HepG2 (cell line): ENCODE data around the gene CPNE1. TPM values are rescaled to one million over a fixed set of nuclear protein-coding genes. Genes with fewer than 3 reads are reported as not detected.

Experiments used
- CBFB ChIP-seq: sonication (generic); formaldehyde crosslinking; IDR thresholded peaks from 2 replicates; pipeline ENCODE4 v1.4.0; 2020; ENCODE audit warnings: missing genetic modification reagents
- CHD4 ChIP-seq: fragments of 200-600 bp; sonication (generic); IDR thresholded peaks from 2 replicates; pipeline ENCODE4 v1.7.0; 2017; ENCODE audit warnings: mild to moderate bottlenecking, low read length, borderline replicate concordance
- FOXO4 ChIP-seq: sonication (generic); formaldehyde crosslinking; conservative IDR thresholded peaks from 2 replicates; pipeline ENCODE4 v1.8.1; 2023; ENCODE audit warnings: missing genetic modification reagents
- HNF4A ChIP-seq: sonication (generic); formaldehyde crosslinking; IDR thresholded peaks from 2 replicates; pipeline ENCODE4 v1.4.0; 2020; ENCODE audit warnings: missing genetic modification reagents
- JUN ChIP-seq: sonication (generic); formaldehyde crosslinking; IDR thresholded peaks from 2 replicates; pipeline ENCODE4 v1.4.0; 2020; ENCODE audit warnings: mild to moderate bottlenecking, missing genetic modification reagents
- KAT2B ChIP-seq: fragments of 150-350 bp; IDR thresholded peaks from 2 replicates; pipeline ENCODE4 v1.6.1; 2014; ENCODE audit warnings: low read depth, low read length, borderline replicate concordance
- KAT8 ChIP-seq: IDR thresholded peaks from 2 replicates; pipeline ENCODE4 v1.6.1; 2016; ENCODE audit warnings: missing genetic modification reagents, missing compliant biosample characterization
- LCORL ChIP-seq, 2 experiments: fragments of 450-650 bp in 1 of 2; sonication (generic) in 1 of 2; formaldehyde crosslinking in 1 of 2; IDR thresholded peaks; 2 replicates each; pipeline versions ENCODE4 v1.5.0 to v1.6.1; 2017 to 2020; ENCODE audit warnings: antibody characterized with exemption in 1 of 2, missing genetic modification reagents in 1 of 2
- NFIB ChIP-seq: sonication (generic); formaldehyde crosslinking; IDR thresholded peaks from 2 replicates; pipeline ENCODE4 v1.9.0; 2021; ENCODE audit warnings: missing genetic modification reagents, mild to moderate bottlenecking, borderline replicate concordance
- PAX8 ChIP-seq: sonication (generic); formaldehyde crosslinking; IDR thresholded peaks from 2 replicates; pipeline ENCODE4 v1.8.0; 2022; ENCODE audit warnings: mild to moderate bottlenecking, missing genetic modification reagents, borderline replicate concordance
- SALL1 ChIP-seq: sonication (generic); formaldehyde crosslinking; IDR thresholded peaks from 2 replicates; pipeline ENCODE4 v1.8.0; 2022; ENCODE audit warnings: mild to moderate bottlenecking, missing genetic modification reagents
- SATB2 ChIP-seq: sonication (generic); formaldehyde crosslinking; IDR thresholded peaks from 2 replicates; pipeline ENCODE4 v1.5.0; 2020; ENCODE audit warnings: missing genetic modification reagents
- SP1 ChIP-seq, 2 experiments: fragments of 450-650 bp in 1 of 2; sonication (generic) in 1 of 2; formaldehyde crosslinking in 1 of 2; IDR thresholded peaks; 2 replicates each; pipeline versions ENCODE4 v1.4.0 to v1.6.1; 2016 to 2020; ENCODE audit warnings: missing genetic modification reagents in 1 of 2
- TCF7 ChIP-seq: sonication (generic); IDR thresholded peaks from 2 replicates; pipeline ENCODE4 v1.6.1; 2016; ENCODE audit warnings: antibody characterized with exemption, low read depth
- ZC3H4 ChIP-seq: sonication (generic); formaldehyde crosslinking; IDR thresholded peaks from 2 replicates; pipeline ENCODE4 v1.4.0; 2020; ENCODE audit warnings: missing genetic modification reagents, borderline replicate concordance
- ZNF101 ChIP-seq: sonication (generic); formaldehyde crosslinking; IDR thresholded peaks from 2 replicates; pipeline ENCODE4 v1.4.0; 2020; ENCODE audit warnings: mild to moderate bottlenecking, low read depth, missing genetic modification reagents, borderline replicate concordance
- ZNF138 ChIP-seq: sonication (generic); formaldehyde crosslinking; IDR thresholded peaks from 2 replicates; pipeline ENCODE4 v1.5.0; 2020; ENCODE audit warnings: mild to moderate bottlenecking, low read depth, missing genetic modification reagents
- ZNF354B ChIP-seq: sonication (generic); formaldehyde crosslinking; IDR thresholded peaks from 2 replicates; pipeline ENCODE4 v1.8.0; 2022; ENCODE audit warnings: mild to moderate bottlenecking, missing genetic modification reagents
- ZNF362 ChIP-seq: sonication (generic); formaldehyde crosslinking; IDR thresholded peaks from 2 replicates; pipeline ENCODE4 v1.4.0; 2020; ENCODE audit warnings: missing genetic modification reagents, mild to moderate bottlenecking, borderline replicate concordance
- ZNF446 ChIP-seq: sonication (generic); formaldehyde crosslinking; IDR thresholded peaks from 2 replicates; pipeline ENCODE4 v1.5.0; 2020; ENCODE audit warnings: mild to moderate bottlenecking, missing genetic modification reagents
- ZNF652 ChIP-seq: IDR thresholded peaks from 2 replicates; pipeline ENCODE4 v1.6.1; 2016; ENCODE audit warnings: low read depth, borderline replicate concordance
- ZNF709 ChIP-seq: sonication (generic); formaldehyde crosslinking; IDR thresholded peaks from 2 replicates; pipeline ENCODE4 v1.5.0; 2020; ENCODE audit warnings: mild to moderate bottlenecking, missing genetic modification reagents
- ZNF724P ChIP-seq: sonication (generic); formaldehyde crosslinking; IDR thresholded peaks from 2 replicates; pipeline ENCODE4 v1.8.0; 2022; ENCODE audit warnings: missing genetic modification reagents, borderline replicate concordance
- ZSCAN29 ChIP-seq: sonication (generic); formaldehyde crosslinking; conservative IDR thresholded peaks from 2 replicates; pipeline ENCODE4 v1.4.0; 2020; ENCODE audit warnings: mild to moderate bottlenecking, missing genetic modification reagents
- polyA plus RNA-seq, 8 experiments: library from polyadenylated mRNA; depleted of rRNA in 3 of 8; stranded (reverse) in 7 of 8; unstranded in 1 of 8; fragments of >200 nt; fragmentation: Illumina TruSeq in 4 of 8; extraction: Trizol in 4 of 8; gene quantifications; 2 replicates each; pipeline versions ENCODE4 v1.2.1 to v1.2.3, GENCODE V29; 2011 to 2016; ENCODE audit warnings: low read depth in 4 of 8, missing spikeins in 1 of 8, mixed read lengths in 1 of 8; ENCODE audit not compliant: insufficient read depth in 1 of 8
- total RNA-seq, 5 experiments: library from RNA; depleted of rRNA; stranded (reverse); fragments of >200 nt; fragmentation: Illumina TruSeq; extraction: Trizol; gene quantifications; 2 replicates each; pipeline ENCODE4 v1.2.3, GENCODE V29; 2016; ENCODE audit warnings: low read depth in 1 of 5
- TF ChIP-seq, protein P1 (sequence below): sonication (generic); formaldehyde crosslinking; IDR thresholded peaks from 2 replicates; pipeline ENCODE4 v1.8.1; 2023; ENCODE audit warnings: missing genetic modification reagents, mild to moderate bottlenecking, borderline replicate concordance
- TF ChIP-seq, protein P2 (sequence below): sonication (generic); formaldehyde crosslinking; IDR thresholded peaks from 2 replicates; pipeline ENCODE4 v1.8.0; 2023; ENCODE audit warnings: mild to moderate bottlenecking, missing genetic modification reagents

Gene CPNE1
- total and polyA plus RNA-seq, 2 of the 13 experiments (the other 11 are each of a cell fraction or from before 2014, with no cell fraction given) = 408 to 431 TPM

GRCh38 chr20:35698298-35699126 lies 33.8 kb upstream of the CPNE1 start (continued):
- peak; percentile 20; the same call in 1 of the 2 replicates for TF ChIP-seq CBFB (CRISPR knock-in tag)
- TF ChIP-seq, protein P1, sequence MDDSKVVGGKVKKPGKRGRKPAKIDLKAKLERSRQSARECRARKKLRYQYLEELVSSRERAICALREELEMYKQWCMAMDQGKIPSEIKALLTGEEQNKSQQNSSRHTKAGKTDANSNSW = no peak; the same call in 1 of the 2 replicates
- 0 out of 2 replicates have a peak, but pooled peaks have one; percentile 16 for TF ChIP-seq ZNF101
- TF ChIP-seq NFIB (CRISPR knock-in tag) = no peak
- TF ChIP-seq ZNF354B = 0 out of 2 replicates have a peak, but pooled peaks have one; percentile 85
- no peak for TF ChIP-seq KAT8 (CRISPR knock-in tag)
- TF ChIP-seq SP1 (IDR thresholded peaks at IDR 0.05) = no peak
- TF ChIP-seq SP1 (CRISPR knock-in tag; IDR thresholded peaks at IDR 0.05) = no peak
- peak; percentile 87 for TF ChIP-seq ZNF446 (CRISPR knock-in tag)
- peak; percentile 75; the same call in 1 of the 2 replicates for TF ChIP-seq ZNF709 (CRISPR knock-in tag)
- peak; percentile 5; the same call in 1 of the 2 replicates for TF ChIP-seq ZNF362
- 0 out of 2 replicates have a peak, but pooled peaks have one; percentile 75 for TF ChIP-seq FOXO4 (CRISPR knock-in tag)
- no peak for TF ChIP-seq CHD4
- peak; percentile 53; the same call in 1 of the 2 replicates for TF ChIP-seq JUN (CRISPR knock-in tag)
- 0 out of 2 replicates have a peak, but pooled peaks have one; percentile 13 for TF ChIP-seq SATB2 (CRISPR knock-in tag)
- peak; percentile 48; the same call in 1 of the 2 replicates for TF ChIP-seq ZC3H4 (CRISPR knock-in tag)
- no peak for TF ChIP-seq TCF7
- 0 out of 2 replicates have a peak, but pooled peaks have one; percentile 17 for TF ChIP-seq ZNF724P
- TF ChIP-seq ZSCAN29 = 0 out of 2 replicates have a peak, but pooled peaks have one; percentile 20
- TF ChIP-seq LCORL (IDR thresholded peaks at IDR 0.05) = no peak
- TF ChIP-seq LCORL (CRISPR knock-in tag; IDR thresholded peaks at IDR 0.05) = peak; percentile 61
- TF ChIP-seq SALL1 (CRISPR knock-in tag) = peak; percentile 50
- 0 out of 2 replicates have a peak, but pooled peaks have one; percentile 29 for TF ChIP-seq ZNF652 (CRISPR knock-in tag)
- TF ChIP-seq KAT2B = no peak
- 0 out of 2 replicates have a peak, but pooled peaks have one; percentile 5 for TF ChIP-seq HNF4A (CRISPR knock-in tag)
- 0 out of 2 replicates have a peak, but pooled peaks have one; percentile 41 for TF ChIP-seq PAX8
- TF ChIP-seq ZNF138 (CRISPR knock-in tag) = peak; percentile 63; the same call in 1 of the 2 replicates
- TF ChIP-seq, protein P2, sequence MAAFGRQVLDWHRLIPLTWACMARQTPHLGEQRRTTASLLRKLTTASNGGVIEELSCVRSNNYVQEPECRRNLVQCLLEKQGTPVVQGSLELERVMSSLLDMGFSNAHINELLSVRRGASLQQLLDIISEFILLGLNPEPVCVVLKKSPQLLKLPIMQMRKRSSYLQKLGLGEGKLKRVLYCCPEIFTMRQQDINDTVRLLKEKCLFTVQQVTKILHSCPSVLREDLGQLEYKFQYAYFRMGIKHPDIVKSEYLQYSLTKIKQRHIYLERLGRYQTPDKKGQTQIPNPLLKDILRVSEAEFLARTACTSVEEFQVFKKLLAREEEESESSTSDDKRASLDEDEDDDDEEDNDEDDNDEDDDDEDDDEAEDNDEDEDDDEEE (CRISPR knock-in tag) = peak; percentile 72; the same call in 1 of the 2 replicates
